ENCODE results near the gene TRIO.

Gene TRIO

DNA sequence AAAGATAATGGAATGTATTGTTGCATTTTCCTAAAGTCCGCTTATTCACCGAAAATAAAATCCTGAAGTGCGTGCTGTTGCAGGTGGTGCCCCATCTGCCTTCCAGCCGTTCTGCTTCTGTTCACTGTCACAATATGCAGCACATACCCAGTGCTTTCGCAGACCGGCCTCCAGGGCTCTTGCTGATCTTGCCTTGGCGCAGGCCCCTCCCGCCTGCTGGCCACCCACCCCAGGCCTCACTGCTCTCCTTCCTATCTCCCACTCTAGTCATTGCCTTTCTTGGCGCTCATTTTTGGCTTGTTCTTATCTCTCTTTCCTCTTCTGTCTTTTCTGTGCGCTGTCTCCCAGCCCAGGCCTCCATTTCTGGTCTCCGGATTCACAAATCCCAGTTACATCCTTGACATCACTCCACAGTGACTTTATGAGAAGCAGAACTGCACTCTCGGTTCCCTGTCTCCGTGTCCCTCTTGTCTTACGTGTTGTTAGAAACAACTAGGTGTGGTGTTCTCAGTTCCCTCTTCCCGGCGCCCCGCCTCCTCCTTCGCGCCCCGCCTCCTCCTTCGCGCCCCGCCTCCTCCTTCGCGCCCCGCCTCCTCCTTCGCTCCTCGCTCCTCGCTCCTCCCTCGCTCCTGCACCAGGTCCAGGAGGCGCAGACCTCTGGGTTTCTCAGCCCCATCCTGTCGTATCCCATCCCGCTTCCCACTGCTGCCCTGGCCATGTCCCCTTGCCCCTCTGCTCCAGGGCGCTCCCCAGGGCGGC, 236.8 kb downstream of the TRIO start:
- peaks cover 61 to 90% of the 10 kb centered on the region in 2 experiments for H3K36me3 ChIP-seq (ENCODE audit: control insufficient read depth in 2 of 2, insufficient read depth in 1 of 2, low read length in 2 of 2)
- H3K9me3 ChIP-seq (ENCODE audit: control insufficient read depth, insufficient read depth, low read depth, low read length): no peaks in the 10 kb centered on the region
- H3K4me1 ChIP-seq (ENCODE audit: control insufficient read depth, insufficient read depth, low read length): no peaks in the 10 kb centered on the region
- TF ChIP-seq KLF9 (tag by site-specific recombination; IDR thresholded peaks at IDR 0.05; ENCODE audit: low read depth) (peak; percentile 63), ZNF580 (tag by site-specific recombination; IDR thresholded peaks at IDR 0.05) (no peak), GLI4 (tag by site-specific recombination; IDR thresholded peaks at IDR 0.05) (no peak), ZNF133 (tag by site-specific recombination; IDR thresholded peaks at IDR 0.05) (no peak), ZNF146 (tag by site-specific recombination; IDR thresholded peaks at IDR 0.05) (no peak), ZNF626 (tag by site-specific recombination; IDR thresholded peaks at IDR 0.05) (no peak), KLF1 (tag by site-specific recombination; IDR thresholded peaks at IDR 0.05) (0 out of 2 replicates have a peak, but pooled peaks have one; percentile 13), ZNF473 (tag by site-specific recombination; IDR thresholded peaks at IDR 0.05) (no peak), KLF7 (tag by site-specific recombination; IDR thresholded peaks at IDR 0.05; ENCODE audit: borderline replicate concordance) (no peak), ZNF654 (tag by site-specific recombination; IDR thresholded peaks at IDR 0.05; ENCODE audit: low read depth) (no peak), MZF1 (tag by site-specific recombination; IDR thresholded peaks at IDR 0.05; ENCODE audit: borderline replicate concordance) (no peak), ZNF776 (tag by site-specific recombination; IDR thresholded peaks at IDR 0.05; ENCODE audit: borderline replicate concordance) (no peak), ZFP41 (tag by site-specific recombination; IDR thresholded peaks at IDR 0.05; ENCODE audit: borderline replicate concordance) (no peak), ZNF423 (tag by site-specific recombination; IDR thresholded peaks at IDR 0.05) (no peak)
- TF ChIP-seq, protein P1, sequence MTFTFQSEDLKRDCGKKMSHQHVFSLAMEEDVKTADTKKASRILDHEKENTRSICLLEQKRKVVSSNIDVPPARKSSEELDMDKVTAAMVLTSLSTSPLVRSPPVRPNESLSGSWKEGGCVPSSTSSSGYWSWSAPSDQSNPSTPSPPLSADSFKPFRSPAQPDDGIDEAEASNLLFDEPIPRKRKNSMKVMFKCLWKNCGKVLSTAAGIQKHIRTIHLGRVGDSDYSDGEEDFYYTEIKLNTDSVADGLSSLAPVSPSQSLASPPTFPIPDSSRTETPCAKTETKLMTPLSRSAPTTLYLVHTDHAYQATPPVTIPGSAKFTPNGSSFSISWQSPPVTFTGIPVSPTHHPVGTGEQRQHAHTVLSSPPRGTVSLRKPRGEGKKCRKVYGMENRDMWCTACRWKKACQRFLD (tag by site-specific recombination; IDR thresholded peaks at IDR 0.05): no peak
- H3K27ac ChIP-seq (ENCODE audit: extremely low read depth, low read depth, low read length): no peak overlapping the region
- CTCF ChIA-PET: interaction anchor here (1.3 kb wide), 1 partner anchor 270 kb away, joined by 3 read pairs; no protein-coding TSS in a partner anchor
- POLR2A ChIA-PET: no interaction called here
- no peak overlapping the region for H3K4me3 ChIP-seq (ENCODE audit: low read depth, low read length)

DNA sequence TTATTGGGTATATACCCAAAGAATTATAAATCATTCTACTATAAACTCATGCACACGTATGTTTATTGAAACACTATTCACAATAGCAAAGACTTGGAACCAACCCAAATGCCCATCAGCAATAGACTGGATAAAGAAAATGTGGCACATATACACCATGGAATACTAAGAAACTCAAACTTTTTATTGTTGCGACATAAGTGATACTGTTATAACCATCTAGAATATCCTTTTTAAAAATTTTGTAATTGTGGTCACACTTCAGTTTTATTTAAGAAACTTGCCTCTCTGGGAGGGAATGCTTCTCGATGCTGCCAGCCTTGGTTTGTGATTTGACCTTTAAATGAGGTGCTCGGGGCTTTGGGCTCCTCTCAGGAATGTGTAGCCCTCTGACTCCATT, 237.6 kb downstream of the TRIO start:
- no peak overlapping the region for H3K27ac ChIP-seq (ENCODE audit: extremely low read depth, low read depth, low read length)
- no peaks in the 10 kb centered on the region for H3K9me3 ChIP-seq (ENCODE audit: control insufficient read depth, insufficient read depth, low read depth, low read length)
- ChIA-PET CTCF (no interaction called here), POLR2A (no interaction called here)
- H3K4me3 ChIP-seq (ENCODE audit: low read depth, low read length): no peak overlapping the region
- no peaks in the 10 kb centered on the region for H3K4me1 ChIP-seq (ENCODE audit: control insufficient read depth, insufficient read depth, low read length)
- peaks cover 62 to 87% of the 10 kb centered on the region in 2 experiments for H3K36me3 ChIP-seq (ENCODE audit: control insufficient read depth in 2 of 2, insufficient read depth in 1 of 2, low read length in 2 of 2)
- no peak for TF ChIP-seq ZNF292 (tag by site-specific recombination; IDR thresholded peaks at IDR 0.05; ENCODE audit: borderline replicate concordance, low read depth)
- TF ChIP-seq ZNF211 (tag by site-specific recombination; IDR thresholded peaks at IDR 0.05; ENCODE audit: low read depth): no peak
- TF ChIP-seq ZNF621 (tag by site-specific recombination; IDR thresholded peaks at IDR 0.05): no peak
- TF ChIP-seq PBX3 (CRISPR knock-in tag; IDR thresholded peaks at IDR 0.05): no peak
- TF ChIP-seq SCRT2 (tag by site-specific recombination; IDR thresholded peaks at IDR 0.05): no peak
- no peak for TF ChIP-seq ZNF529 (tag by site-specific recombination; IDR thresholded peaks at IDR 0.05; ENCODE audit: insufficient replicate concordance)
- no peak for TF ChIP-seq ZNF169 (tag by site-specific recombination; IDR thresholded peaks at IDR 0.05)
- TF ChIP-seq ZBTB1 (tag by site-specific recombination; IDR thresholded peaks at IDR 0.05): no peak
- no peak for TF ChIP-seq ZNF701 (tag by site-specific recombination; IDR thresholded peaks at IDR 0.05)
- TF ChIP-seq KLF17 (tag by site-specific recombination; IDR thresholded peaks at IDR 0.05): no peak
- TF ChIP-seq ZIC2 (tag by site-specific recombination; IDR thresholded peaks at IDR 0.05): no peak
- TF ChIP-seq, protein P2, sequence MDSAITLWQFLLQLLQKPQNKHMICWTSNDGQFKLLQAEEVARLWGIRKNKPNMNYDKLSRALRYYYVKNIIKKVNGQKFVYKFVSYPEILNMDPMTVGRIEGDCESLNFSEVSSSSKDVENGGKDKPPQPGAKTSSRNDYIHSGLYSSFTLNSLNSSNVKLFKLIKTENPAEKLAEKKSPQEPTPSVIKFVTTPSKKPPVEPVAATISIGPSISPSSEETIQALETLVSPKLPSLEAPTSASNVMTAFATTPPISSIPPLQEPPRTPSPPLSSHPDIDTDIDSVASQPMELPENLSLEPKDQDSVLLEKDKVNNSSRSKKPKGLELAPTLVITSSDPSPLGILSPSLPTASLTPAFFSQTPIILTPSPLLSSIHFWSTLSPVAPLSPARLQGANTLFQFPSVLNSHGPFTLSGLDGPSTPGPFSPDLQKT (IDR thresholded peaks at IDR 0.05; ENCODE audit: borderline replicate concordance, low read depth, low read length): no peak
- TF ChIP-seq HIC1 (tag by site-specific recombination; IDR thresholded peaks at IDR 0.05): no peak
- no peak for TF ChIP-seq ZNF544 (tag by site-specific recombination; IDR thresholded peaks at IDR 0.05)
- no peak for TF ChIP-seq ZBTB8A (tag by site-specific recombination; IDR thresholded peaks at IDR 0.05)
